Tibial nerve (tissue), 4 donors: ENCODE results near the gene GRP. TPM values are rescaled to one million over a fixed set of nuclear protein-coding genes. Genes with fewer than 3 reads are reported as not detected.

Source experiments
- DNase-seq, 2 donors: peaks; one replicate each; pipeline ENCODE4 v3.0.0-alpha.2; 2019; ENCODE audit warnings: low spot score in 2 of 2
- H3K27ac ChIP-seq, 4 donors: fragments of 200-600 bp; sonication (generic) in 3 of 4; one replicate each; pipeline ENCODE4 v1.5.1; 2017 to 2019; ENCODE audit warnings: mild to moderate bottlenecking in 1 of 4
- H3K27me3 ChIP-seq, 2 donors: fragments of 200-600 bp; sonication (generic) in 1 of 2; one replicate each; pipeline versions ENCODE4 v1.5.1 to v1.6.0; 2017 to 2019
- H3K36me3 ChIP-seq, 3 donors: fragments of 200-600 bp; sonication (generic); one replicate each; pipeline ENCODE4 v1.5.1; 2018 to 2019
- H3K4me1 ChIP-seq, 4 donors: fragments of 200-600 bp; sonication (generic) in 3 of 4; one replicate each; pipeline ENCODE4 v1.5.1; 2017 to 2019
- H3K4me3 ChIP-seq, 4 donors: fragments of 200-600 bp; sonication (generic) in 3 of 4; one replicate each; pipeline ENCODE4 v1.5.1; 2017 to 2019; ENCODE audit warnings: mild to moderate bottlenecking in 1 of 4, moderate library complexity in 1 of 4
- H3K9me3 ChIP-seq, 4 donors: fragments of 200-600 bp; sonication (generic) in 3 of 4; one replicate each; pipeline ENCODE4 v1.5.1; 2017 to 2019
- EP300 ChIP-seq, 2 donors: sonication (generic); formaldehyde crosslinking; IDR thresholded peaks; one replicate each; pipeline ENCODE4 v1.6.1; 2017; ENCODE audit warnings: antibody characterized with exemption in 2 of 2, mild to moderate bottlenecking in 1 of 2
- POLR2A ChIP-seq, 2 donors: fragments of 450-650 bp; IDR thresholded peaks; one replicate each; pipeline ENCODE4 v1.6.1; 2017; ENCODE audit warnings: antibody characterized with exemption in 2 of 2, mild to moderate bottlenecking in 2 of 2, moderate library complexity in 2 of 2
- WGBS, 2 donors: methylation state at CpG; one replicate each; pipeline ENCODE4 v1.1.5; 2018; 5-methylcytosine and 5-hydroxymethylcytosine counted together
- total RNA-seq, 4 donors: library from RNA; depleted of rRNA; stranded (reverse); fragments of >200 nt; gene quantifications; one replicate each; pipeline ENCODE4 v1.1.0, GENCODE V29; 2016
- TF ChIP-seq, protein P1 (sequence below), 5 experiments: fragments of 200-600 bp in 3 of 5; fragments of 450-650 bp in 2 of 5; sonication (generic) in 3 of 5; IDR thresholded peaks; one replicate each; pipeline ENCODE4 v1.5.1; 2016 to 2019; ENCODE audit warnings: antibody characterized with exemption in 5 of 5, mild to moderate bottlenecking in 3 of 5, moderate library complexity in 2 of 5

The GRP gene
- total RNA-seq, 4 donors from 2014 or later: not detected

- Histone ChIP-seq H3K4me3 (no peak overlapping the region), H3K27ac (no peak overlapping the region), H3K9me3 (no peaks in the 10 kb centered on the region), H3K36me3 (no peaks in the 10 kb centered on the region), H3K27me3 (no peaks in the 10 kb centered on the region), H3K4me1 (no peaks in the 10 kb centered on the region)
- DNase-seq: no peak
- 88 to 93% methylated on average over 2 of the region's 2 CpGs for WGBS, 2 donors
- TF ChIP-seq EP300 (IDR thresholded peaks at IDR 0.05) (no peak), POLR2A (IDR thresholded peaks at IDR 0.05) (no peak)
- TF ChIP-seq, protein P1, sequence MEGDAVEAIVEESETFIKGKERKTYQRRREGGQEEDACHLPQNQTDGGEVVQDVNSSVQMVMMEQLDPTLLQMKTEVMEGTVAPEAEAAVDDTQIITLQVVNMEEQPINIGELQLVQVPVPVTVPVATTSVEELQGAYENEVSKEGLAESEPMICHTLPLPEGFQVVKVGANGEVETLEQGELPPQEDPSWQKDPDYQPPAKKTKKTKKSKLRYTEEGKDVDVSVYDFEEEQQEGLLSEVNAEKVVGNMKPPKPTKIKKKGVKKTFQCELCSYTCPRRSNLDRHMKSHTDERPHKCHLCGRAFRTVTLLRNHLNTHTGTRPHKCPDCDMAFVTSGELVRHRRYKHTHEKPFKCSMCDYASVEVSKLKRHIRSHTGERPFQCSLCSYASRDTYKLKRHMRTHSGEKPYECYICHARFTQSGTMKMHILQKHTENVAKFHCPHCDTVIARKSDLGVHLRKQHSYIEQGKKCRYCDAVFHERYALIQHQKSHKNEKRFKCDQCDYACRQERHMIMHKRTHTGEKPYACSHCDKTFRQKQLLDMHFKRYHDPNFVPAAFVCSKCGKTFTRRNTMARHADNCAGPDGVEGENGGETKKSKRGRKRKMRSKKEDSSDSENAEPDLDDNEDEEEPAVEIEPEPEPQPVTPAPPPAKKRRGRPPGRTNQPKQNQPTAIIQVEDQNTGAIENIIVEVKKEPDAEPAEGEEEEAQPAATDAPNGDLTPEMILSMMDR (IDR thresholded peaks at IDR 0.05): no peak
These were observed 30.9 kb upstream of the GRP start for GRCh38 chr18:59189008-59189407.

DNA sequence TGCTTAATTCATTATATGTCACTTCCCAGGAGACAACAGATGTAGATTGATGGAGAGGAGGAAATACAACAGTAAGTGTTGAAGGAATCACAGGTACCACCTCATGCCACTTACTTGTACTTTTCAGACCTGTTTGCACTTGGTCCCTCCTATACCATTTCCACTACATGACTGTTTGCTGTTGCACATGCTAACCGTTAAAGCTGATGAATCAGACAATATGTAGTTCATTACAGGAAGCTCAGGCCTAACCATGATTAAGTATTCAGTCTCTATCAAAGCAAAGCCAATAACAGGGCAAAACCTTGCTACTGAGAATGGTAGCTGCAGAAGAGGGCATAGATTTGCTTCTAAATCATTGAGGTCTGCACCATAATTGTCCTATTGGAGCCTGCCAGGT, 30.2 kb upstream of the GRP start:
- TF ChIP-seq, protein P1 (IDR thresholded peaks at IDR 0.05): no peak
- TF ChIP-seq POLR2A (IDR thresholded peaks at IDR 0.05) (no peak), EP300 (IDR thresholded peaks at IDR 0.05) (no peak)
- WGBS, 2 donors: 66 to 85% methylated on average over 1 of the region's 1 CpG
- no peaks in the 10 kb centered on the region for H3K27me3 ChIP-seq
- no peaks in the 10 kb centered on the region for H3K36me3 ChIP-seq
- no peaks in the 10 kb centered on the region for H3K9me3 ChIP-seq
- H3K27ac ChIP-seq: no peak overlapping the region
- H3K4me1 ChIP-seq: no peaks in the 10 kb centered on the region
- DNase-seq: no peak
- no peak overlapping the region for H3K4me3 ChIP-seq

DNA sequence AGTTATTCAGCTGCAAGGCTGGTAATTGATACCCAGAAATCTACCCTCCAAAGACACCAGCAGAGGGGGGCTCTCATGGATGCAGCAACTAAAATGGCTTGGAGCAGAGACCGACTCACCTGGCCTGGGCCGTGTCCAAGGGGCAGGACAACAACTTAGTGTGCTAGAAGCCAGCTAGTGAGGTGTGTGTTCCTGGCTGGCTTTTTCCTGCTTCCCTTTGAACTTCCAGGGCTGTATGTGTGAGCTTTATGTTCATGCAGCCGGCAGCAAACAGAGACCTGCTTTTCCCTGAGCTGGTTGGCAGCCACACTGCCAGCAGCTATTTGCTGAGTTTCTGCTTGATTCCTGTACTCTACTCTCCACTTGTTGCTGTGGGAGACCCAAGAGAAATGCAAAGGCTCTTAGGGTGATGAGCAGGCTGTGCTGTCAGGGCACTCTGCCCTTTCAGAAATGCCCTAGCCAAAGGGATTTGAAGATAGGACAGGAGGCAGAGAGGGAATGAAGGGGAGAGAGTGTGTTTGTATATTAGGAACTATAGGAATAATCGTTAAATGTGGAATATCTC, 23.7 kb upstream of the GRP start:
- TF ChIP-seq POLR2A (IDR thresholded peaks at IDR 0.05) (no peak), EP300 (IDR thresholded peaks at IDR 0.05) (no peak)
- TF ChIP-seq, protein P1 (IDR thresholded peaks at IDR 0.05): no peak
- Histone ChIP-seq H3K36me3 (no peaks in the 10 kb centered on the region), H3K27ac (no peak overlapping the region), H3K27me3 (no peaks in the 10 kb centered on the region), H3K4me3 (no peak overlapping the region), H3K4me1 (no peaks in the 10 kb centered on the region), H3K9me3 (no peaks in the 10 kb centered on the region)
- DNase-seq: no peak
- 68 to 73% methylated on average over 4 of the region's 4 CpGs for WGBS, 2 donors

- Histone ChIP-seq H3K4me1 (no peaks in the 10 kb centered on the region), H3K36me3 (no peaks in the 10 kb centered on the region), H3K27me3 (no peaks in the 10 kb centered on the region), H3K4me3 (no peak overlapping the region), H3K27ac (no peak overlapping the region), H3K9me3 (no peaks in the 10 kb centered on the region)
- no peak for DNase-seq
- WGBS, 2 donors: 62 to 78% methylated on average over 2 of the region's 2 CpGs
- TF ChIP-seq POLR2A (IDR thresholded peaks at IDR 0.05) (no peak), EP300 (IDR thresholded peaks at IDR 0.05) (no peak)
- TF ChIP-seq, protein P1 (IDR thresholded peaks at IDR 0.05): no peak
These were observed 22.3 kb upstream of the GRP start for GRCh38 chr18:59197636-59198035.

- Histone ChIP-seq H3K36me3 (no peaks in the 10 kb centered on the region), H3K27me3 (no peaks in the 10 kb centered on the region), H3K4me1 (no peaks in the 10 kb centered on the region), H3K27ac (no peak overlapping the region), H3K9me3 (no peaks in the 10 kb centered on the region), H3K4me3 (no peak overlapping the region)
- 94 to 95% methylated on average over 6 of the region's 6 CpGs for WGBS, 2 donors
- TF ChIP-seq POLR2A (IDR thresholded peaks at IDR 0.05): no peak
- TF ChIP-seq, protein P1 (IDR thresholded peaks at IDR 0.05): no peak
- TF ChIP-seq EP300 (IDR thresholded peaks at IDR 0.05): no peak
- no peak for DNase-seq
These were observed 21.7 kb upstream of the GRP start for GRCh38 chr18:59198215-59198614.
